Memory B cell (primary cell): ENCODE results near the gene CASZ1.

ENCODE experiments used
- ATAC-seq: fragments of 150-1000 bp; cut with Tn5 transposase; 2 replicates; pipeline ENCODE4 v1.10.0; 2021; ENCODE audit warnings: low read depth, mild to moderate bottlenecking, moderate library complexity
- DNase-seq, 2 donors: peaks; one replicate each; pipeline ENCODE4 v3.0.0; 2022; ENCODE audit warnings: low spot score in 2 of 2
- H3K27ac Mint-ChIP-seq: one replicate; pipeline ENCODE4 v1.8.0; 2022; ENCODE audit warnings: mild to moderate bottlenecking, moderate library complexity, mixed read lengths
- H3K27me3 Mint-ChIP-seq: one replicate; pipeline ENCODE4 v1.8.0; 2022; ENCODE audit warnings: mixed read lengths
- H3K36me3 Mint-ChIP-seq: one replicate; pipeline ENCODE4 v1.8.0; 2022; ENCODE audit warnings: mild to moderate bottlenecking, mixed read lengths
- H3K4me1 Mint-ChIP-seq: one replicate; pipeline ENCODE4 v1.8.0; 2022; ENCODE audit warnings: mixed read lengths
- H3K4me3 Mint-ChIP-seq: one replicate; pipeline ENCODE4 v1.8.0; 2022; ENCODE audit warnings: mild to moderate bottlenecking, moderate library complexity, mixed read lengths
- H3K9me3 Mint-ChIP-seq: one replicate; pipeline ENCODE4 v1.8.0; 2022; ENCODE audit warnings: mixed read lengths

Gene CASZ1

DNA sequence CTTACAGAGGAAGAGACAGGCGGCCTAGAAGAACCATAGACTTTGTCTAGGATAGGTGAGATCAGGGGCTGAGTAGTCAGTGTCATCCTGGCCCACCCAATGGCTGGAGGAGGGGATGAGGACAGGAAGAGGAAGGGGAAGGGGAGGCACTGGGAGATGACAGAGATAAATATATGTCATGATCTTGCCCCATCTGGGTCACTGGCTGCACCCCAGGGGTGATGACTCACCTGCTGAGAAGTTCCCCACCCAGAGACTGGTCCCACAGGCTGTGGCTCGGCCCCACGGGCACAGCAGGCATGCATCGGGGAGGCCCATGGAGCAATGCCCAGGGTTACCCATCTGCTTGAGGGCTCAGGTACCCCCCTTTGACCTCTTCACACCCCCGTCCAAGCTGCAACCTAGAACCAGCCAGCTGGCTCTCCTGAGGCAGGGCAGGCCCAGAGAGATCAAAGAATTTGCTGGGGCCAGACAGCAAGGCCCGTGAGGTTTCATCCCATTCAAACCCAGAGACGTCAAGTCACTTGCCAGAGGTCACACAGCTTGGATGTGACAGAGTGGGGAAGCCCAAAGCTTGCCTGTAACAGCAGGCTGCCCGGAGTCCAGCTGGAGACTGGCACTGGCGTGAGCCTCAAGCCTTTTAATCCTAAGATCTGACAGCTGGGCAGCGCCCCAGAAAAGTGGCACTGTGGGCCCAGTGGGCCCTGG is 34.7 kb upstream of the CASZ1 start:
- Mint-ChIP-seq H3K27ac (no peak overlapping the region), H3K36me3 (no peaks in the 10 kb centered on the region), H3K9me3 (peaks cover 5% of the 10 kb centered on the region), H3K4me3 (no peak overlapping the region), H3K27me3 (peaks cover 23% of the 10 kb centered on the region), H3K4me1 (peaks cover 7% of the 10 kb centered on the region)
- DNase-seq (no peak), ATAC-seq (no peak)

DNA sequence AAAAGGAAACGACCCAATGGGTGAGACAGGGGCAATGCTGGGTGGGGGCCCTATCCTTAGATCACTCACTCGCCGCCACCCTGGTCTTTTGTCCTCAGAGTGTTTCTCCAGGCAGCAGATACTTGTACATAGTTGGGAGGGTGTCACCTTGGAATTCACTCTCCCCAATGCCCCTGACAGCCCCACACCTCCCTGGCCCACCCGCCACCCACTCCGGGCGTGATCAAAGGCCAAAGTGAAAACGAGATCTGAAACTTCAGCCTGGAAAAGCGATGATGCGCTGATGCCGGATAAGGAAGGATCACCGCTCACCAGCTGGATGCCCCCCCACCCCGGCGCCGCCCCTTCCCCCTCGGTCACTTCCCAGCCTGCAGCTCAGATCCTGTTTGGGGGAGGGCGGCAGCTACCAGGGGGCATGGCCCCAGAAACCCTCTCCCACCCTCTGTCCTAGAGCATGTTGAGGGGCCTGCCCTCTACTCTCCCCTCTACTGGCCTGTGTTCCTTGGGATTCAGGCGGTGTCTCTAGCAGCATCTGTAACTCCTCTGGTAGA is 33.6 kb upstream of the CASZ1 start:
- no peak for ATAC-seq
- Mint-ChIP-seq H3K9me3 (peaks cover 5% of the 10 kb centered on the region), H3K27ac (no peak overlapping the region), H3K4me1 (peaks cover 5% of the 10 kb centered on the region), H3K36me3 (no peaks in the 10 kb centered on the region), H3K27me3 (peaks cover 22% of the 10 kb centered on the region), H3K4me3 (no peak overlapping the region)
- DNase-seq, result no peak

DNA sequence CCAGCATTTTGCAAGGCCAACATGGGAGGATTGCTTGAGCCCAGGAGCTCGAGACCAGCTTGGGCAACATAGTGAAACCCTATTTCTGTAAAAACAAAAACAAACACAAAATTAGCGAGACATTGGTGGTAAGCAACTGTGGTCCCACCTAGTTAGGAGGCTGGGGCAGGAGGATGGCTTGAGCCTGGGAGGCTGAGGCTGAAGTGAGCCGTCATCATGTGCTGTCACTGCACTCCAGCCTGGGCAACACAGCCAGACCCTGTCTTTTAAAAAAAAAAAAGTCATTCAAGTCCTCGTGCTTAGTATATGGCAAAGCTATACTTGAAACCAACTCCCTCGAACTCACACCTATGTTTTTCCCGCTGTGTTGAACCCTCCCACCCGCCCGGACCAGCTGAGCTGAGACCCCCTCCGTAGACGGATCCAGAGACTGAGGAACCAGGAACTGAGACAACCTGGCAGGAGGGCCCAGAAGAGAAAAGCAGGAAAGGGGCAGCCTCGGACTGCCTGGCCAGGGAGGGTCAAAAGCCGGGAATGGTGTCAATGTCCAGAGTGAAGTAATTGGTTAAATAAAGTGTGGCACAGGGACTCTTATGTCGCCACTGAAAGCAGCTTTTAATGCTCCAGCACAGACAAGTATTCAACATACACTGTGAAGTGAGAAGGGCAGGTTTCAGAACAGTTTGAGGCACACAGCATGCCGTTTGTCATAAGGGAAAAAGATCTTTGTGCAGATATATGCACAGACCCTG is 32.8 kb upstream of the CASZ1 start:
- H3K9me3 Mint-ChIP-seq, result peaks cover 5% of the 10 kb centered on the region

DNA sequence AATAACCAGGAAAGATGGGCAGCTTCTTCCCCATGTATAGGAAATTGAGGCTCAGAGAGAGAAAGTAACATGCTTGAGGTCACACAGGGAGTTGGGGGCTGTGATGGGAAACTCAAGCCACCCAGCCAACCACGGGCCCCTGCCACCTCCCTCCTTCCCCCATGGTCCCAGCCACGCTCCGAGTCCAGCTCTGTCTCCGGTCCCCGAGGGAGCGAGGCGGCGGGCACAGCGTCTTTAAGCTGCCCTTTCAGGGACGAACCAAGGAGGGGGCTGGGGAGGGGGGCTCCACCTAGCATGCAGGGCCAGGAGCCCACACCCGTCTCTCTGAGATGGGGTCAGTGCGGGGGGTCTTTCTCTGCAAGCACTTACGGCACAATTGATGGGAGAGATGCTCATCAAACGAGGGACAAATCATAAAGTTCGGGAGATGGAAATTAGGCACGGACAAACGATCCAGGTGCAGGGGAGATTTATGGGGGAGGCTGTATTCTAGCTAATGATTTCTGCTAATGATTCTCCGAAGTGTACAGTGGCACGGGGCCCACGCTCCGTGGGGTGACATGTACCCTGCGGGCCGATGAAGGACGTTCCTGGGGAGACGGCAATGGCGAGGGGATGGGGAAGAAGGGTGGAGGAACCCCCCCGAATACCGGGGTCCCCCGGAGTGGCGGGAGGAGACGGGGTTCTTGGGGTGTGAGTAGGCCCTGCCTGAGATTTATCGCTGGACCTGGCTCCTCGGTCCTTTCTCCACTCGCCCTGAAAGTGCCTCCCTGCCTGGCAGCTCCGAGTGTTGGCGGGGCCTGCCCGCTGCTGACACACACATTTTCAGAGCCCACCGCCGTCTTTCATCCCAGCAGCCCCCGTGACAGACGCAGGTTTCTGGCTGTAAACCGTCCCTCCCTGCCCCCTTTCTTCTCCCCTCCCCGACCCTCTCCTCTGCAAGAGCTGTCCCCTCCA is 31.2 kb upstream of the CASZ1 start:
- Mint-ChIP-seq H3K4me3 (no peak overlapping the region), H3K9me3 (no peaks in the 10 kb centered on the region), H3K4me1 (no peaks in the 10 kb centered on the region), H3K27ac (no peak overlapping the region), H3K36me3 (no peaks in the 10 kb centered on the region), H3K27me3 (peaks cover 17% of the 10 kb centered on the region)
- ATAC-seq, result no peak
- DNase-seq, result no peak

More for the DNA sequence above, 32.8 kb upstream of the CASZ1 start:
- no peaks in the 10 kb centered on the region for H3K36me3 Mint-ChIP-seq
- H3K4me1 Mint-ChIP-seq, result peaks cover 5% of the 10 kb centered on the region
- ATAC-seq, result no peak
- peaks cover 21% of the 10 kb centered on the region for H3K27me3 Mint-ChIP-seq
- H3K27ac Mint-ChIP-seq, result no peak overlapping the region
- no peak for DNase-seq
- H3K4me3 Mint-ChIP-seq, result no peak overlapping the region

DNA sequence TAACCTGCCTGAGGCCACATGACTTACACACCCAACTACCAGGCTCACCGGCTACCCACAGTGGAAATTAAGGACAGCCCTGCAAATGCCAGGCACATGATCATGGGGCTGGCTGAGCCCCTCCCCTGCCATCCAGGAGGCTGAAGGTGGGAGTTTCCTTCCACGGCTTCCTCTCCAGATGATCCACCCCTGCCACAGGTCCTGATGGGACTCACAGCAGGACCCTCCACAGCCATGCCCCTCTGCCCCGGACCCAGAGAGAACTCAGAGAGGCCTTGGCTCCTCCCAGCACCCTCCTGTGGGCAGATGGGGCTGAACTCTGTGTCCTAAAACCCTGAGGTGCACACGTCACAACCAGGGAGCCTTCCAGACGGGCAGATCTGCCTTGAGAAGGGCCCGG is 29.1 kb upstream of the CASZ1 start:
- Mint-ChIP-seq H3K36me3 (no peaks in the 10 kb centered on the region), H3K27me3 (peaks cover 18% of the 10 kb centered on the region), H3K9me3 (no peaks in the 10 kb centered on the region), H3K27ac (no peak overlapping the region), H3K4me1 (no peaks in the 10 kb centered on the region), H3K4me3 (no peak overlapping the region)
- DNase-seq (no peak), ATAC-seq (no peak)

DNA sequence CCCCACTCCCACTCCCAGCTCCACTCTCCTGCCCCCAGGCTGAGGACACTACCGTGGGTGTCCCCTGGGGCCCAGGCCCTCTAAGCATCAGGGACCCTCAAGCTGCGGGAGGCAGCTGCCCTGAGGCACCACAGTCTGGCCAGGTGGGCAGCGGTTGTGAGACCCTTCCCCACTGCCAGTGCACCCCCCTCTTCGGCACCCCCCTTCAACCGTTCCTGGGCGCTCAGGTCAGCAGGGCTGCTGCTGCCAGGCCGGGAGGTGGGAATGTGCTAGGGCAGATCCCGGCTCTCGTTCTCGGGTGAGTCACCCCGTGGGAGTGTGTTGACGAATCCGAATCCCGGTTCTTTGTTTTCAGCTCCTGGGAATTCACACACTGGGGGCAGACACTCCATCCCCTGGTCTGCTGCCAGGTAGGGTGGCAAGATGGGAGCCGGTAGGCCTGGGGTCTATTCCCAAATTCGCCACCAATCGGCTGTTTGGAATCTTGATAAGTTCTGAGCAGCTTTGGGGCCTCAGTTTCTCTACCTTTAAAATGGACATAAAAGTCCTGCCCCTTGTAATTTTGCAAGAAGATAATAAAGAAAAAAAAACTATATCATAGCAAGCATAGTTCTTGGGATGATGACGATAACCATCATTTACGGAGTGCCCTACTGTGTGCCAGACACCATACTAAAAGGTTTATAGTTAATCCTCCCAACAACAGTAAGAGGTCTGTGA is 28.5 kb upstream of the CASZ1 start:
- no peak for ATAC-seq
- Mint-ChIP-seq H3K27ac (no peak overlapping the region), H3K4me3 (no peak overlapping the region), H3K36me3 (no peaks in the 10 kb centered on the region), H3K27me3 (peaks cover 18% of the 10 kb centered on the region), H3K4me1 (no peaks in the 10 kb centered on the region), H3K9me3 (no peaks in the 10 kb centered on the region)
- DNase-seq, result no peak

DNA sequence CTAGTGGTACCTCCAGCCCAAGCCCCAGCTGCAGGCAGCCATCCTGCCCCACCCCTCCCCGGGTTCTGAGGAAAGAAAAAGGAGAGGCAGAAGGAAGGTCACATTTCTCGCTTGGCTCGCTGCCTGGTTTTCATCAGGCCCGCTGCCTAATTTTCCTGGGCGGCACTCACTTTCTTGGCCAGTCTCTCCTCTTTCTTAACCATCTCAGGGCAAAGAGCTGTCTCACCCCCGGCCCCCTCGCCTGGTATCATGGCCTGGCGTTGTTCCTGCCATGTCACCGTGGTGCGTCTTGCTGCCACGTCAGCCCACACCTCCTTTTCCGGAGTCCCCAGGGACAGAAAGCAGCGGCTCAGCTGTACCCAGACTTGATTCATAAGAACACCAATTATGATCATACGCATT is 26.6 kb upstream of the CASZ1 start:
- H3K4me1 Mint-ChIP-seq, result no peaks in the 10 kb centered on the region
- no peak overlapping the region for H3K27ac Mint-ChIP-seq
- no peak overlapping the region for H3K4me3 Mint-ChIP-seq
- H3K9me3 Mint-ChIP-seq, result no peaks in the 10 kb centered on the region
- DNase-seq, result no peak
- H3K36me3 Mint-ChIP-seq, result no peaks in the 10 kb centered on the region
- ATAC-seq, result no peak
- peaks cover 19% of the 10 kb centered on the region for H3K27me3 Mint-ChIP-seq

DNA sequence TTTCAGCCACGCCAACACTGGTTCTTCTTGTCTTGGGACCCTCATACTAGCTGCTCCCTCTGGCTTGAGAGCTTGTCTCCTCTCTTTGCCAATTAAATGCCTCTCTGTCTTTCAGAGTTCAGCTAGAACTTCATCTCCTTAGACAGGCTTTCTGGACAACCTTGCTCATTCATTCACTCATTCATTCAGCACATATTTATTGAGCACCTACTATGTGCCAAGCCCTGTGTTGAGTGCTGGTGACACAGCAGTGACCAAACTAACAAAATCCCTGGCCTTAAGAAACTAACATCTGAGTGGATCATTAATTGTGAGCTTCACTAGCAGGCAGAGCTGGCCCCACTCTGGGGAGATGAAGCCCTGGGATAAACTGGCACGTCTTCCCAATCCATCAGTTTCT is 24.9 kb upstream of the CASZ1 start:
- Mint-ChIP-seq H3K27ac (no peak overlapping the region), H3K4me1 (no peaks in the 10 kb centered on the region), H3K36me3 (no peaks in the 10 kb centered on the region), H3K9me3 (no peaks in the 10 kb centered on the region), H3K4me3 (no peak overlapping the region), H3K27me3 (peaks cover 16% of the 10 kb centered on the region)
- DNase-seq, result no peak
- no peak for ATAC-seq

DNA sequence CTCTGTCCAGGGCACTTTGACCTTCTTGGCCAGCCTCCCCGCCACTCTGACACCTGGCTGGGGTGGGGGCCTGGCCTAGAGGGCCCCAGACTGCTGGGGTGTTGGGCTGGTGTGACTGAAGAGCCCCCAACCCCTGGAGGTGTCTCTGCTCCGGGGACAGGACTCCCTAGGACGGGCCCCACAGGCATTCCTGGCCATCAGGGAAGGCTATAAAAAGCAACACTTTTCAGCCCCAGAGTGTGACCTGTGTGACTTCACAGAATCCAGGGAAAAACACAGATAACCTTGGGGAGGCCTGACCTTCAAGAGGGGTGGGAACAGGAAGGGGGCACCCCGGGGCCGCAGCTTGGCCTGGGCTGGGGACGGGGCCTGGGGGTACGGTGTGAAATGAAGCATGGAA is 24.0 kb upstream of the CASZ1 start:
- Mint-ChIP-seq H3K9me3 (no peaks in the 10 kb centered on the region), H3K27me3 (peaks cover 19% of the 10 kb centered on the region), H3K4me3 (no peak overlapping the region), H3K36me3 (no peaks in the 10 kb centered on the region), H3K4me1 (no peaks in the 10 kb centered on the region), H3K27ac (no peak overlapping the region)
- no peak for ATAC-seq
- DNase-seq, result no peak

DNA sequence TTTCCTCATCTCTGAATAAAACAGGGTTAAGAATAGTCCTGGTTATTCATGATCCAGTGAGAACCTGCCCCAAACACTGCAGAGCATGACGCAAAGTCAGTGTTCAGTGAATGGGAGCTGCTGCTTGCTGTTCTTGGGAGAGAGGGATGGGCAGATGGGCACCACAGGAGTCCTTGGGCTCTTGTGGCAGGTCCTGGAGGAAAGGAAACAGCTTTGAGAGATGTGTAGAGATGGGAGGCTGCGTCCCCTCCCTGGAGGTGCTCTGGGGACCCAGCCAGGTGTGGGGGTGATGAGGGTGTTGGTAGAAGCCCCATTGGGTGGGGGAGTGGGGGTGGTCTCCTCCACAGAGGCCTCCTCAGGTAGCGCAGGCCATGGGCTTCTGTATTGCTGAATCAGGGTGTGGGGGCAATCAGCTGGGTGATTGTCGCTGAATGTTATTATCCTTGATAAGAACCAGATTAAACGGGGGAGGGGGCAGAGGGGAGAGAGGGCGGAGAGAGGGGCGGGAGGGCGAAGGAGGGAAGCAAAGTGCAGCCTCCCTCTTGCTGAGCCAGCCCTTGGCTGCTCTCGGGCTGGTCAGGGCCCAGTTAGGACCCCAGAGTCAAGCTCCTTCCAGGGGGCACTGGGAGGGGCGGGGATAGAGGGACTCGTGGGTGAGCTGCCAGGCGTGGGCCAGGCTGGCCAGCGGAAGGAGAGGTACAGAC is 22.9 kb upstream of the CASZ1 start:
- no peak for DNase-seq
- Mint-ChIP-seq H3K27me3 (peaks cover 22% of the 10 kb centered on the region), H3K9me3 (no peaks in the 10 kb centered on the region), H3K4me1 (no peaks in the 10 kb centered on the region), H3K27ac (no peak overlapping the region), H3K36me3 (no peaks in the 10 kb centered on the region), H3K4me3 (no peak overlapping the region)
- no peak for ATAC-seq

DNA sequence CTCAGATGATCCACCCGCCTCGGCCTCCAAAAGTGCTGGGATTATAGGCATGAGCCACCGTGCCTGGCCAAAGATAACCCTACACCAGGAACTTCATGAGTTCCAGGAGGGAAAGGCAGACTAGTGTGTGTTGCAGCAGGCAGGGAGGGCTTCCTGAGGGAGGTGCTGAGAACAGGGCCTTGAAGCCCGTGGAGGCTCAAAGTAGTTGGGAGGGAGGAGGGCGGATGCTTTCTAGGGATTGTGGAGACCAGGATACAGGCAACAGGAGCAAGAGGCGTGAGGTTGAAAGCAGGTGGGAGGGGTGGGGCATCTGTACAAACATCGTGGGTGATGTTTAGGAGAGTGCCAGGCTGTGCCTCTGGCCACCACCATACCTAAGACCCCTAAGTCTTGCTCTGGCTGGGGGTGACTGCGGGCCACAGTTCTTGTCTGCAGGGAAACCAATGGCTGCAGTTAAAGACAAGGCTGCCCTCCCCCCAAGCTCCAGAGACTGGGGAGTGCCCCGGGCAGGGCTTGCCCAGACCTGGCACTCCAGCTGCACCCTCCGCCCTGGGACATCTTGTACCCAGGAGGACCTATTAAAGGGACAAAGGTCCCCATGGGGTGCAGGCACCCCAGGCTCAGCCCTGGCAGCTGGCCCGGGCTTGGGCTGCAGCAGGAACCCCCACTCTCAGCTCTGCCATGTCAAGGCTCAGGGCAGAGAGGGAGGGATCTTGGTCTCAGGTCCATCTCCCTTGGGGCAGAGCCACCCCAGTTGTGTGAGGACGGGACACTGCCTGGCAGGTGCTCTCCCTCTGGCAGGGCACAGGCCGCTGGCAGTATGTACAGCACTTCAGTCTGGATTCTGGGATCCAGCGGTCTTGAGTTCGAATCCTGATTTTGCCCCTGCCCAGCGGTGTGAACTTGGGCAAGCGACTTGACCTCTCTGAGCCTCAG is 22.1 kb upstream of the CASZ1 start:
- H3K4me3 Mint-ChIP-seq, result no peak overlapping the region
- no peaks in the 10 kb centered on the region for H3K4me1 Mint-ChIP-seq
- no peaks in the 10 kb centered on the region for H3K36me3 Mint-ChIP-seq
- H3K27me3 Mint-ChIP-seq, result peaks cover 22% of the 10 kb centered on the region
- no peak overlapping the region for H3K27ac Mint-ChIP-seq
- H3K9me3 Mint-ChIP-seq, result no peaks in the 10 kb centered on the region
- no peak for ATAC-seq
- DNase-seq, result no peak

DNA sequence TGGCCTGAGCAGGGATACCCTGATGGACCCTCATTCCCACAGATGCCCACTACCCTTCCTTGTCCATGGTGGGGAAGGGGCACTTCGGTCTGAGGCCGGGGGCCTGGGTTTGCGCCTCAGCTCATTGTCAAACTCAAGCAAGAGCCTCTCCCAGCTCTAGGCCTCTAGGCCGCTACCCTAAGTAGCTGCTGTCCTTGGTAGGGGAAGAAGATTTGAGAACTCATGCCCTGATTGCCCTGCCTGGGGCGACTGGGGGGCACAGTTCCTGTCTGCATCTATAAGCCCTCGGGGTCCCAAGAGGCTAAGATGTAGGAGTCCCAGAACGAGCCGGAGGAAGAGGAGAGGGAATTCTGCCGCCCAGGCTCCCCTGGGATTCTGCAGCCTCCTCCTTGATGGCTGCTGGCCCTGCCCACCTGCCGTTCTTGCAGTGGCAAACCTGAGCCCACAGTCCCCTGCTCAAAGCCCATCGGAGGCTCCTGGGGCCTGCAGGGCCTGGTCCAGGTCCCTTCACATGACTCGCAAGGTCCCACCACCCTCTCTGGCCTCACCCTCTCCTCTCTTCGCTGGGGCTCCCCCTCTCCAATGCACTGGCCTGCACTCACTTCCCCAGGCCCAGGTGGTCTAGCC is 20.4 kb upstream of the CASZ1 start:
- H3K4me3 Mint-ChIP-seq, result no peak overlapping the region
- H3K36me3 Mint-ChIP-seq, result no peaks in the 10 kb centered on the region
- no peaks in the 10 kb centered on the region for H3K9me3 Mint-ChIP-seq
- H3K27ac Mint-ChIP-seq, result no peak overlapping the region
- ATAC-seq, result no peak
- DNase-seq, result no peak
- H3K27me3 Mint-ChIP-seq, result peaks cover 18% of the 10 kb centered on the region
- H3K4me1 Mint-ChIP-seq, result no peaks in the 10 kb centered on the region
